ENCODE results near the gene CNOT8. TPM values are rescaled to one million over a fixed set of nuclear protein-coding genes. Genes with fewer than 3 reads are reported as not detected.

The CNOT8 gene
- total and polyA plus RNA-seq, 9 of the 15 experiments (the other 6 are each of a cell fraction or from before 2014, with no cell fraction given): 15.2 to 68.9 (median 52.1) TPM

DNA sequence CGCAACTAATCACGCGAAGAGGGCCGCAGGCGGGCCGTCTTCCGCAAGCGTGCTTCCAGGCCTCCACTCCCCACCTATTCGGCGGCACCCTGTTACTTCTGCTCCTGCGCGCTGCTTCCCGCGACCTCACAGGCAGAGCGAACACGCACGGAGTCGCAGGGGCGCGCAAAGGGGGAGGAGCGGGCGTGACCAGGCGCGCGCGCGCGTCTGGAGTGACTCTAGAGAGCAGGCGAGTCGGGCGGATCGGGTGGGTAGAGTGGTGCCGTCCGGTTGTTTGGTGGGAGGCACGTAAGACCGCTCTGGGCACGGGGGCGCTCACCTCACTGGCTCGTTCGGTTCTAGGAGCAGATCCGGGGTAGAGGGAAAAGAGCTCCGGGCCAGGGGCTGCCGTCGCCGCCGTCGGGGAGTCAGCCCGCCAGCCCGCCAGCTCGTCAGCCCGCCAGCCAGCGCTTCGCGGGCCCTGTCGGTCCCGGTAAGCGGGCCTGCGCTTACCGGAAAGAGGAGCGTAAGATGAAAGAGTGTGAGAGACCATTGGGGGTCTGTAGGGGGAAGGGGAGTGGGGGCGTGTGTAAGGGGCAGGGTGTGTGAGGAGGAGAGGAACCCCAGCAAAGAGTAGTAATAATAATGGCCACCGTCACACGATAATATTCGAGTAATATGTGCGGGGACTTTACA, at the start of gene CNOT8 (continued):
- TF ChIP-seq, protein P1, sequence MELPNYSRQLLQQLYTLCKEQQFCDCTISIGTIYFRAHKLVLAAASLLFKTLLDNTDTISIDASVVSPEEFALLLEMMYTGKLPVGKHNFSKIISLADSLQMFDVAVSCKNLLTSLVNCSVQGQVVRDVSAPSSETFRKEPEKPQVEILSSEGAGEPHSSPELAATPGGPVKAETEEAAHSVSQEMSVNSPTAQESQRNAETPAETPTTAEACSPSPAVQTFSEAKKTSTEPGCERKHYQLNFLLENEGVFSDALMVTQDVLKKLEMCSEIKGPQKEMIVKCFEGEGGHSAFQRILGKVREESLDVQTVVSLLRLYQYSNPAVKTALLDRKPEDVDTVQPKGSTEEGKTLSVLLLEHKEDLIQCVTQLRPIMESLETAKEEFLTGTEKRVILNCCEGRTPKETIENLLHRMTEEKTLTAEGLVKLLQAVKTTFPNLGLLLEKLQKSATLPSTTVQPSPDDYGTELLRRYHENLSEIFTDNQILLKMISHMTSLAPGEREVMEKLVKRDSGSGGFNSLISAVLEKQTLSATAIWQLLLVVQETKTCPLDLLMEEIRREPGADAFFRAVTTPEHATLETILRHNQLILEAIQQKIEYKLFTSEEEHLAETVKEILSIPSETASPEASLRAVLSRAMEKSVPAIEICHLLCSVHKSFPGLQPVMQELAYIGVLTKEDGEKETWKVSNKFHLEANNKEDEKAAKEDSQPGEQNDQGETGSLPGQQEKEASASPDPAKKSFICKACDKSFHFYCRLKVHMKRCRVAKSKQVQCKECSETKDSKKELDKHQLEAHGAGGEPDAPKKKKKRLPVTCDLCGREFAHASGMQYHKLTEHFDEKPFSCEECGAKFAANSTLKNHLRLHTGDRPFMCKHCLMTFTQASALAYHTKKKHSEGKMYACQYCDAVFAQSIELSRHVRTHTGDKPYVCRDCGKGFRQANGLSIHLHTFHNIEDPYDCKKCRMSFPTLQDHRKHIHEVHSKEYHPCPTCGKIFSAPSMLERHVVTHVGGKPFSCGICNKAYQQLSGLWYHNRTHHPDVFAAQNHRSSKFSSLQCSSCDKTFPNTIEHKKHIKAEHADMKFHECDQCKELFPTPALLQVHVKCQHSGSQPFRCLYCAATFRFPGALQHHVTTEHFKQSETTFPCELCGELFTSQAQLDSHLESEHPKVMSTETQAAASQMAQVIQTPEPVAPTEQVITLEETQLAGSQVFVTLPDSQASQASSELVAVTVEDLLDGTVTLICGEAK (IDR thresholded peaks at IDR 0.05): peak; percentile 77
- TF ChIP-seq, protein P1 (CRISPR knock-in tag; IDR thresholded peaks at IDR 0.05): no peak
- TF ChIP-seq ZKSCAN8 (CRISPR knock-in tag; IDR thresholded peaks at IDR 0.05) (no peak), SMARCA4 (IDR thresholded peaks at IDR 0.05) (no peak), POLR2AphosphoS5 (IDR thresholded peaks at IDR 0.05; ENCODE audit: control insufficient read depth, insufficient read depth, low read depth, low read length) (peak; percentile 91), ZNF253 (CRISPR knock-in tag; conservative IDR thresholded peaks at IDR 0.05) (no peak), HMG20B (CRISPR knock-in tag; IDR thresholded peaks at IDR 0.05) (no peak), KAT7 (CRISPR knock-in tag; IDR thresholded peaks at IDR 0.05; ENCODE audit: borderline replicate concordance) (peak; percentile 67; the same call in 1 of the 2 replicates), LEF1 (IDR thresholded peaks at IDR 0.05) (no peak)
- TF ChIP-seq, protein P2, sequence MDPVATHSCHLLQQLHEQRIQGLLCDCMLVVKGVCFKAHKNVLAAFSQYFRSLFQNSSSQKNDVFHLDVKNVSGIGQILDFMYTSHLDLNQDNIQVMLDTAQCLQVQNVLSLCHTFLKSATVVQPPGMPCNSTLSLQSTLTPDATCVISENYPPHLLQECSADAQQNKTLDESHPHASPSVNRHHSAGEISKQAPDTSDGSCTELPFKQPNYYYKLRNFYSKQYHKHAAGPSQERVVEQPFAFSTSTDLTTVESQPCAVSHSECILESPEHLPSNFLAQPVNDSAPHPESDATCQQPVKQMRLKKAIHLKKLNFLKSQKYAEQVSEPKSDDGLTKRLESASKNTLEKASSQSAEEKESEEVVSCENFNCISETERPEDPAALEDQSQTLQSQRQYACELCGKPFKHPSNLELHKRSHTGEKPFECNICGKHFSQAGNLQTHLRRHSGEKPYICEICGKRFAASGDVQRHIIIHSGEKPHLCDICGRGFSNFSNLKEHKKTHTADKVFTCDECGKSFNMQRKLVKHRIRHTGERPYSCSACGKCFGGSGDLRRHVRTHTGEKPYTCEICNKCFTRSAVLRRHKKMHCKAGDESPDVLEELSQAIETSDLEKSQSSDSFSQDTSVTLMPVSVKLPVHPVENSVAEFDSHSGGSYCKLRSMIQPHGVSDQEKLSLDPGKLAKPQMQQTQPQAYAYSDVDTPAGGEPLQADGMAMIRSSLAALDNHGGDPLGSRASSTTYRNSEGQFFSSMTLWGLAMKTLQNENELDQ (CRISPR knock-in tag; IDR thresholded peaks at IDR 0.05; ENCODE audit: borderline replicate concordance): no peak
- TF ChIP-seq, protein P3, sequence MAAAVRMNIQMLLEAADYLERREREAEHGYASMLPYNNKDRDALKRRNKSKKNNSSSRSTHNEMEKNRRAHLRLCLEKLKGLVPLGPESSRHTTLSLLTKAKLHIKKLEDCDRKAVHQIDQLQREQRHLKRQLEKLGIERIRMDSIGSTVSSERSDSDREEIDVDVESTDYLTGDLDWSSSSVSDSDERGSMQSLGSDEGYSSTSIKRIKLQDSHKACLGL (CRISPR knock-in tag; IDR thresholded peaks at IDR 0.05; ENCODE audit: borderline replicate concordance, poor library complexity, severe bottlenecking): no peak
- TF ChIP-seq, protein P4, sequence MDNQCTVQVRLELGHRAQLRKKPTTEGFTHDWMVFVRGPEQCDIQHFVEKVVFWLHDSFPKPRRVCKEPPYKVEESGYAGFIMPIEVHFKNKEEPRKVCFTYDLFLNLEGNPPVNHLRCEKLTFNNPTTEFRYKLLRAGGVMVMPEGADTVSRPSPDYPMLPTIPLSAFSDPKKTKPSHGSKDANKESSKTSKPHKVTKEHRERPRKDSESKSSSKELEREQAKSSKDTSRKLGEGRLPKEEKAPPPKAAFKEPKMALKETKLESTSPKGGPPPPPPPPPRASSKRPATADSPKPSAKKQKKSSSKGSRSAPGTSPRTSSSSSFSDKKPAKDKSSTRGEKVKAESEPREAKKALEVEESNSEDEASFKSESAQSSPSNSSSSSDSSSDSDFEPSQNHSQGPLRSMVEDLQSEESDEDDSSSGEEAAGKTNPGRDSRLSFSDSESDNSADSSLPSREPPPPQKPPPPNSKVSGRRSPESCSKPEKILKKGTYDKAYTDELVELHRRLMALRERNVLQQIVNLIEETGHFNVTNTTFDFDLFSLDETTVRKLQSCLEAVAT (IDR thresholded peaks at IDR 0.05): peak in 1 of 2 experiments; percentile 56; a peak in 1 of 4 replicates
